ENCODE data around the gene RASGRP1.

GRCh38 chr15:38589502-38589901, 24.9 kb upstream of the RASGRP1 start:
- TF ChIP-seq CTCF (IDR thresholded peaks at IDR 0.05) (no peak), POLR2A (IDR thresholded peaks at IDR 0.05) (no peak), EP300 (IDR thresholded peaks at IDR 0.05) (no peak)

All from tibial nerve (tissue), 4 donors.